HepG2 (cell line): Measurements from ENCODE around the gene FBXO44. TPM values are rescaled to one million over a fixed set of nuclear protein-coding genes. Genes with fewer than 3 reads are reported as not detected.

Experiments used
- EEA1 ChIP-seq: sonication (generic); formaldehyde crosslinking; IDR thresholded peaks from 2 replicates; pipeline ENCODE4 v1.5.1; 2020; ENCODE audit warnings: mild to moderate bottlenecking, missing genetic modification reagents, borderline replicate concordance
- EHMT2 ChIP-seq: fragments of 200-600 bp; sonication (generic); IDR thresholded peaks from 2 replicates; pipeline ENCODE4 v1.7.0; 2017; ENCODE audit warnings: antibody characterized with exemption, low read depth, low read length, borderline replicate concordance
- GPN1 ChIP-seq: sonication (generic); formaldehyde crosslinking; IDR thresholded peaks from 2 replicates; pipeline ENCODE4 v1.5.1; 2020; ENCODE audit warnings: missing genetic modification reagents, borderline replicate concordance
- GTF2F1 ChIP-seq: fragments of 150-350 bp; IDR thresholded peaks from 2 replicates; pipeline ENCODE4 v1.6.1; 2014; ENCODE audit warnings: low read length
- MTERF4 ChIP-seq: sonication (generic); formaldehyde crosslinking; IDR thresholded peaks from 2 replicates; pipeline ENCODE4 v1.8.0; 2023; ENCODE audit warnings: mild to moderate bottlenecking, missing genetic modification reagents
- RNF2 ChIP-seq: fragments of 450-650 bp; conservative IDR thresholded peaks from 2 replicates; pipeline ENCODE4 v1.6.1; 2016; ENCODE audit warnings: low read depth
- SKIL ChIP-seq: sonication (generic); formaldehyde crosslinking; IDR thresholded peaks from 2 replicates; pipeline ENCODE4 v1.8.0; 2022; ENCODE audit warnings: missing genetic modification reagents, mild to moderate bottlenecking, moderate library complexity, borderline replicate concordance
- ZFP62 ChIP-seq: sonication (generic); formaldehyde crosslinking; IDR thresholded peaks from 2 replicates; pipeline ENCODE4 v1.4.0; 2020; ENCODE audit warnings: missing genetic modification reagents
- ZNF10 ChIP-seq: sonication (generic); formaldehyde crosslinking; IDR thresholded peaks from 2 replicates; pipeline ENCODE4 v1.4.0; 2020; ENCODE audit warnings: mild to moderate bottlenecking, low read depth, missing genetic modification reagents, borderline replicate concordance
- ZNF276 ChIP-seq: sonication (generic); formaldehyde crosslinking; IDR thresholded peaks from 2 replicates; pipeline ENCODE4 v1.4.0; 2020; ENCODE audit warnings: mild to moderate bottlenecking, low read depth, missing genetic modification reagents
- ZNF329 ChIP-seq: sonication (generic); formaldehyde crosslinking; IDR thresholded peaks from 2 replicates; pipeline ENCODE4 v1.9.0; 2021; ENCODE audit warnings: low read depth, mild to moderate bottlenecking, missing genetic modification reagents
- ZNF382 ChIP-seq: sonication (generic); formaldehyde crosslinking; IDR thresholded peaks from 2 replicates; pipeline ENCODE4 v1.5.0; 2020; ENCODE audit warnings: missing genetic modification reagents, mild to moderate bottlenecking, borderline replicate concordance
- ZNF407 ChIP-seq: sonication (generic); formaldehyde crosslinking; IDR thresholded peaks from one replicate; pipeline ENCODE4 v1.5.1; 2020; ENCODE audit warnings: mild to moderate bottlenecking, missing genetic modification reagents; ENCODE audit errors: not compliant biosample characterization
- ZNF737 ChIP-seq: sonication (generic); formaldehyde crosslinking; IDR thresholded peaks from 2 replicates; pipeline ENCODE4 v1.5.0; 2020; ENCODE audit warnings: missing genetic modification reagents, mild to moderate bottlenecking, borderline replicate concordance
- ZNF776 ChIP-seq: sonication (generic); formaldehyde crosslinking; IDR thresholded peaks from 2 replicates; pipeline ENCODE4 v1.4.0; 2020; ENCODE audit warnings: mild to moderate bottlenecking, missing genetic modification reagents
- polyA plus RNA-seq, 8 experiments: library from polyadenylated mRNA; depleted of rRNA in 3 of 8; stranded (reverse) in 7 of 8; unstranded in 1 of 8; fragments of >200 nt; fragmentation: Illumina TruSeq in 4 of 8; extraction: Trizol in 4 of 8; gene quantifications; 2 replicates each; pipeline versions ENCODE4 v1.2.1 to v1.2.3, GENCODE V29; 2011 to 2016; ENCODE audit warnings: low read depth in 4 of 8, missing spikeins in 1 of 8, mixed read lengths in 1 of 8; ENCODE audit not compliant: insufficient read depth in 1 of 8
- total RNA-seq, 5 experiments: library from RNA; depleted of rRNA; stranded (reverse); fragments of >200 nt; fragmentation: Illumina TruSeq; extraction: Trizol; gene quantifications; 2 replicates each; pipeline ENCODE4 v1.2.3, GENCODE V29; 2016; ENCODE audit warnings: low read depth in 1 of 5

FBXO44 gene
- total and polyA plus RNA-seq, 2 of the 13 experiments (the other 11 are each of a cell fraction or from before 2014, with no cell fraction given): 22.4 to 27.9 TPM

GRCh38 chr1:11680270-11681070 is 25.8 kb downstream of the FBXO44 start (continued):
- TF ChIP-seq ZNF407 (CRISPR knock-in tag) (peak; percentile 52), GPN1 (CRISPR knock-in tag) (no peak), SKIL (CRISPR knock-in tag) (no peak), EHMT2 (no peak), ZNF10 (CRISPR knock-in tag) (no peak), ZFP62 (CRISPR knock-in tag) (no peak), ZNF776 (CRISPR knock-in tag) (no peak), ZNF737 (CRISPR knock-in tag) (no peak), RNF2 (no peak), ZNF276 (CRISPR knock-in tag) (no peak), ZNF382 (no peak), GTF2F1 (no peak), ZNF329 (CRISPR knock-in tag) (no peak), MTERF4 (CRISPR knock-in tag) (no peak), EEA1 (CRISPR knock-in tag) (0 out of 2 replicates have a peak, but pooled peaks have one; percentile 76)
